Bronchial smooth muscle cell (primary cell): Measurements from ENCODE around the gene SLA2. TPM values are rescaled to one million over a fixed set of nuclear protein-coding genes. Genes with fewer than 3 reads are reported as not detected.

ENCODE experiments used
- total RNA-seq: library from RNA; depleted of rRNA; stranded (reverse); fragments of >200 nt; gene quantifications from 2 replicates; pipeline ENCODE4 v1.2.1, GENCODE V29; 2014

Gene SLA2, protein sequence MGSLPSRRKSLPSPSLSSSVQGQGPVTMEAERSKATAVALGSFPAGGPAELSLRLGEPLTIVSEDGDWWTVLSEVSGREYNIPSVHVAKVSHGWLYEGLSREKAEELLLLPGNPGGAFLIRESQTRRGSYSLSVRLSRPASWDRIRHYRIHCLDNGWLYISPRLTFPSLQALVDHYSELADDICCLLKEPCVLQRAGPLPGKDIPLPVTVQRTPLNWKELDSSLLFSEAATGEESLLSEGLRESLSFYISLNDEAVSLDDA
- total RNA-seq: not detected in 2 replicates

DNA sequence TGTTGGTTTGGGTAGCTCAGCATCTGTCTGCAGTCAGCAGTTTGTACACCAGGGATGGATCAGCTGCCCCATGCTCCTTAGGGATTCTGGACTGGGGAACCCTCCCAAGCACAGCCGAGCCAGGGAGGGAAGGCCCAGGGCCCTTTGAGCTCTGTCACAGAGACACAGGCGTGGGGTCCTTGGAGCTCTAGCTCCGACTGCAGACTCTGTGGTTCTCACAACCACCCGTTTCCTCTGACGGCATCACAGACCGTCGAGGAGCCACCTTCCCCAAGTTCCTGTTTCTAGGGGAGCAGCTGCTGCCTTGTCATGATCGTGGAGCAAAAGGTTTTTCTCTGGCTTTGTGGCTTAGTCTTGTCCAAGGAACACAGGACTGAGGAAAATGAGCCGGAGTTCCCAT, at the start of gene SLA2:
Gene SLA2 (minus strand): TSS at position 199 of the 400 bp plus-strand sequence. CDS start 4,861 bp downstream, outside the sequence.

DNA sequence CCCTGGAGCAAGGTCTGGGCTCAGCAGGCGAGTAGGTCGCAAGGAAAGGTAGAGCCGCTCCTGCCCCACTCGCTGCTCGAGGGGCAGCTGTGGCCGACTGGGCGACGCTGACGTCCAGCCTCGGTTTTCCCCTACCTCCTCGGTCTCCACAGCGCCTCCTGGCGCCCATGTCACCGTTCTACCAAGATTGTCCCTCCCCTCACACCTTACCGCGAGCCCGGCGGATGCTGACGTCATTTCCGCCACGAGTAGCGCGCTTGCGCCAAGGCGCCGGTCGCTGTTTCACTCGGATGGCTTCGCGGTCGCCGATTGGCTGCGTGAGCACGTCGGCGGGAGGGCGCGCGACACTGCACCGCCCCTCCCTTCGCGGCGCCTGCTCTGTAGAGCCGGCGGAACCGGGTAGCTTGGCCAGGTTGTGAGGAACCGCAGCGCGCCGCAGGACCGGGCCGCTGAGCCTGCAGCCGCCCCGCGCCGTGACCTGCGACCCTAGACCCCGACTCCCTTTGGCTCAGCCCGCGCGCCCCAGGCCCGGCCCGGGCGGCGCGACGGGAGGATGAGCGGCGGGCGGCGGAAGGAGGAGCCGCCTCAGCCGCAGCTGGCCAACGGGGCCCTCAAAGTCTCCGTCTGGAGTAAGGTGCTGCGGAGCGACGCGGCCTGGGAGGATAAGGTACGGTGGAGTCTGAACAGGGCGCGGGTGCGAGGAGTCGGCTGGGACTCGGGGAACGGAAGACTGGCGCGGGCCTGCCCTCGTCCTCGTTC, 40.4 kb downstream of the SLA2 start, which contains the start of gene RAB5IF:
Gene RAB5IF (plus strand): TSS at position 381 of the 759 bp plus-strand sequence. CDS start 173 bp downstream, at position 554.

DNA sequence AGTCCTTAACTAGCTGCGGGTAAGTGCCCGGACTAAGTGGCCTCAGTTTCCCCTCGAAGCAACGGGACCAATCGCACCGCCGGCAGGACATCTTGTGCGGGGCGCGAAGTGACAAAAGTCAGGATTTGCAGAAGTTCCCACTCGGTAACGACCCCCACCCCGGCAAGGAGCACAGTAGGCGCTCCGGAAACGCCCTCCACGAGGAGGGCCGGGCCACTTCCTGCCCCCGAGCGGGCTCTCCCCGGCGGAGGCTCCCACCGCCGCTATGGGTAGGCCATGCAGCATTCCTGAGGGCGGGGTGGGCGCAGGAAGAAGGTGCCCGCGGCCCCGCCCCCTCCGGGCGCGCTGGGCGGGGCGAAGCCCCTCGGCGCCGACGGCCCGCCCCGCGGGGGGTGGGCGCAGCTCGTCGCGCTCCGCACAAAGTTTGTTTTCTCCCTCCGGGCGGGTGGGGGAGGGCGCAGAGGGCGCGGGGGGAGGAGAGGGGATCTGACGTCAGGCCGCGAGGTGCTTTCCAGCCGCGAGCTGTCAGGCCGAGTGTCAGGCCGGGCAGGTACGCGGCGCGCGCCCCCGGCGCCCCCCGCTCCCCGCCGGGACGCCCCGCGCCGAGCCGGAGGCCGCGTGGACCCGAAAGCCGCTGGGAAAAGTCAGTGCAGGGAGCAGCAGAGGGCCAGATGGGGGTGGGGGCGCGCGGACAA, 72.7 kb downstream of the SLA2 start, which contains the start of gene TGIF2:
Gene TGIF2 (plus strand): TSS at position 495 of the 695 bp plus-strand sequence. CDS start 5,178 bp downstream, outside the sequence.

Other genes starting within 250 kb of the SLA2 start
- gene MYL9, start 104.7 kb downstream of the SLA2 start, total RNA-seq: 7.0 and 8.0 TPM in 2 replicates
- gene TGIF2, start 72.6 kb downstream of the SLA2 start, total RNA-seq: 3.2 and 4.0 TPM in 2 replicates
- 39.1 and 42.4 TPM in 2 replicates for gene RAB5IF, start 40.4 kb downstream of the SLA2 start, total RNA-seq
- gene NDRG3, start 99.9 kb upstream of the SLA2 start, total RNA-seq: 24.3 and 27.9 TPM in 2 replicates
- gene DSN1, start 127.6 kb upstream of the SLA2 start, total RNA-seq: 5.7 and 5.8 TPM in 2 replicates
- gene TLDC2, start 229.9 kb upstream of the SLA2 start, total RNA-seq: 0.09 and 0.32 TPM in 2 replicates